A549 treated with RU486 at 1 μM for 4 hours (cell line): ENCODE measurements around the gene DGKH. TPM values are rescaled to one million over a fixed set of nuclear protein-coding genes. Genes with fewer than 3 reads are reported as not detected.

Experiments used
- total RNA-seq: library from RNA; stranded (reverse); fragments of 200-300 nt; extraction: Qiagen RNA extraction; gene quantifications from 5 replicates; pipeline ENCODE4 v1.2.3, GENCODE V29; 2022; ENCODE audit warnings: low read depth

Gene DGKH
- 4.3 to 5.3 TPM (median 4.7 TPM) in 5 replicates for total RNA-seq

DNA sequence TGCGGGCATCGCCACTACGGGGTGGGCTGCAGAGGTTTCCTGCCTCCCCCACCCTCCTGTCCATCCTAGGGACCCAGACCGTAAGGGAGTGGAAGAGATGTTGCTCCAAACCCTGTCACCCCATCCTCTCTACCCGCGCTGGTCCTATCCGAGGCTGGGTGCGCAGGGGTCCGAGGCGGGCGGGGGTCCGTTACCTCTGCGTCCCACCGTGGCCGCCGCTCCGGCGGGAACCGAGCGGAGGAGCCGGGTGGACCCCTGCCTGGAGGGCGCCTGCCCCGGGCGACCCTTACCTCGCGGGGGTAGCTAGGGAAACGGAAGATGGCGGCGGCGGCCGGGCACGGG is at the start of gene DGKH:
Gene DGKH, plus strand, starts transcription at position 307 of the 342 bp plus-strand sequence. CDS start 126 bp downstream, outside the sequence.

DNA sequence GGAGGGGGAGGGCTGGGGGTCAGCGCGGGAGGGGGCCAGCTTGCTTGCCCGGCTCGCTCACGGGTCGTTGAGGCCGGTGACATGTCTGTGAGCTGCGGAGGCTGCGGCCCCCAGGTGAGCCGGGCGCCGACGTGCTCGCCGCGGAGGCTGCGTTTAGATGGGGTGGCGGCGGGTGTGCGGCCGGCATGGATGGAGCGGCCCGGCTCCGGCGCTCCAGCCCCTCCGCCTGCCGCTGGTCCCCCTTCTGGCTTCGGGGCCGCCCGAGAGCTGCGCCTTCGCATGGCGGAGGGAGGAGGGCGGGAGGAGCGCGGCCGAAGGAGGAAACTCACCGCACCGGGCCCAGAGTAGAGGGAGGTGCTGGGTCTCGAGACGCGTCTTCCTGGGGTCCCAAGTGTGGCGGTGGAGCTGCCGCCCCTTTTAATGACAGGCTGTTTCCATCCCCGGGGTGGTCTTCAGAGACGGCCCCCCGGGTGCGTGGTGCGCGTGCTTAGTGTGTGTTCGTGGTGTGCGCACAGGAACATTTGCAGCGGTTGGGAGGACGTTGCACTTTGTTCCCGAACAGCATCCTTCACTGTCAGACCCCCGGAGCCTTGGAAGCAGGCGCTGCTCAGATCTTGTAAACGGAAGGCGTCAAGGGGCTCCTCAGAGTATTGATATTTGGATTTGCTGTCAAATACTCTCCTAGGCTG is 223.8 kb downstream of the DGKH start, which contains the start of gene AKAP11:
Gene AKAP11, plus strand, starts transcription at position 38 of the 689 bp plus-strand sequence. CDS start 14,197 bp downstream, outside the sequence.

Other genes with a start within 250 kb of the DGKH start
- gene VWA8, start 87.5 kb upstream of the DGKH start, total RNA-seq, result 4.8 to 7.1 TPM (median 6.8 TPM) in 5 replicates
- 2.5 to 7.0 TPM (median 6.8 TPM) in 5 replicates for gene AKAP11, start 223.5 kb downstream of the DGKH start, total RNA-seq